Measurements from ENCODE around the gene GRIK3. TPM values are rescaled to one million over a fixed set of nuclear protein-coding genes. Genes with fewer than 3 reads are reported as not detected.
A peak's percentile ranks its signal among the peaks of the same experiment; 100 is the strongest.

GRIK3 gene
- polyA plus RNA-seq, 4 donors: 0.48 to 3.8 (median 3.2) TPM

- DNase-seq (ENCODE audit: low read depth in 4 of 4, low spot score in 3 of 4): no peak
These were observed 13.2 kb upstream of the GRIK3 start for GRCh38 chr1:37047542-37047941.

- DNase-seq (ENCODE audit: low read depth in 4 of 4, low spot score in 3 of 4): no peak
These were observed 8.8 kb upstream of the GRIK3 start for GRCh38 chr1:37043101-37043500.

GRCh38 chr1:37042506-37042905 lies 8.2 kb upstream of the GRIK3 start:
- no peak for DNase-seq (ENCODE audit: low read depth in 4 of 4, low spot score in 3 of 4)

GRCh38 chr1:37041483-37041882 lies 7.2 kb upstream of the GRIK3 start:
- no peak for DNase-seq (ENCODE audit: low read depth in 4 of 4, low spot score in 3 of 4)

GRCh38 chr1:37040773-37041172 lies 6.5 kb upstream of the GRIK3 start:
- DNase-seq (ENCODE audit: low read depth in 4 of 4, low spot score in 3 of 4): no peak

- DNase-seq (ENCODE audit: low read depth in 4 of 4, low spot score in 3 of 4): no peak
These were observed 5.9 kb upstream of the GRIK3 start for GRCh38 chr1:37040261-37040660.

- peak in 1 of 4 donors; percentile 63 for DNase-seq (ENCODE audit: low read depth in 4 of 4, low spot score in 3 of 4)
These were observed 4.1 kb upstream of the GRIK3 start for GRCh38 chr1:37038227-37039093.

GRCh38 chr1:37037690-37038089 lies 3.4 kb upstream of the GRIK3 start:
- DNase-seq (ENCODE audit: low read depth in 4 of 4, low spot score in 3 of 4): no peak

- no peak for DNase-seq (ENCODE audit: low read depth in 4 of 4, low spot score in 3 of 4)
These were observed 2.3 kb upstream of the GRIK3 start for GRCh38 chr1:37036667-37037053.

GRCh38 chr1:37035796-37036666 lies 1.7 kb upstream of the GRIK3 start:
- DNase-seq (ENCODE audit: low read depth in 4 of 4, low spot score in 3 of 4): no peak

- no peak for DNase-seq (ENCODE audit: low read depth in 4 of 4, low spot score in 3 of 4)
These were observed 838 bp upstream of the GRIK3 start for GRCh38 chr1:37035014-37035691.

GRCh38 chr1:37033355-37034101 lies 787 bp downstream of the GRIK3 start:
- DNase-seq (ENCODE audit: low read depth in 4 of 4, low spot score in 3 of 4): no peak

GRCh38 chr1:37032660-37033354 lies 1.5 kb downstream of the GRIK3 start:
- DNase-seq (ENCODE audit: low read depth in 4 of 4, low spot score in 3 of 4): no peak

GRCh38 chr1:37031871-37032270 lies 2.4 kb downstream of the GRIK3 start:
- no peak for DNase-seq (ENCODE audit: low read depth in 4 of 4, low spot score in 3 of 4)

- no peak for DNase-seq (ENCODE audit: low read depth in 4 of 4, low spot score in 3 of 4)
These were observed 2.9 kb downstream of the GRIK3 start for GRCh38 chr1:37031429-37031828.

GRCh38 chr1:37028981-37029617 lies 5.2 kb downstream of the GRIK3 start:
- no peak for DNase-seq (ENCODE audit: low read depth in 4 of 4, low spot score in 3 of 4)

GRCh38 chr1:37021502-37021901 lies 12.8 kb downstream of the GRIK3 start:
- DNase-seq (ENCODE audit: low read depth in 4 of 4, low spot score in 3 of 4): no peak

GRCh38 chr1:37020653-37021277 lies 13.6 kb downstream of the GRIK3 start:
- no peak for DNase-seq (ENCODE audit: low read depth in 4 of 4, low spot score in 3 of 4)

GRCh38 chr1:37018510-37018909 lies 15.8 kb downstream of the GRIK3 start:
- no peak for DNase-seq (ENCODE audit: low read depth in 4 of 4, low spot score in 3 of 4)
